Left lung (tissue), 10 donors: Measurements from ENCODE around the gene ANK2. TPM values are rescaled to one million over a fixed set of nuclear protein-coding genes. Genes with fewer than 3 reads are reported as not detected.

Source experiments
- ATAC-seq: fragments of 200-7000 bp; cut with Tn5 transposase; one replicate; pipeline ENCODE4 v1.9.1; 2020; ENCODE audit warnings: moderate library complexity
- DNase-seq, 4 donors: peaks; one replicate each; pipeline ENCODE4 v3.0.0-alpha.2; 2013 to 2020
- H3K27ac ChIP-seq, 2 donors: fragments of 200-600 bp; sonication (generic) in 1 of 2; one replicate each; pipeline versions ENCODE4 v1.5.0 to v1.8.0; 2020 to 2021
- H3K27me3 ChIP-seq, 2 donors: fragments of 200-600 bp; sonication (generic) in 1 of 2; one replicate each; pipeline versions ENCODE4 v1.5.0 to v1.8.0; 2020 to 2021
- H3K36me3 ChIP-seq, 2 donors: fragments of 200-600 bp; sonication (generic) in 1 of 2; one replicate each; pipeline versions ENCODE4 v1.5.0 to v1.8.0; 2020 to 2021
- H3K4me1 ChIP-seq, 2 donors: fragments of 200-600 bp; one replicate each; pipeline ENCODE4 v1.8.0; 2021
- H3K4me3 ChIP-seq, 2 donors: fragments of 200-600 bp; sonication (generic) in 1 of 2; one replicate each; pipeline versions ENCODE4 v1.5.0 to v1.8.0; 2020 to 2021; ENCODE audit warnings: mild to moderate bottlenecking in 1 of 2
- H3K9me3 ChIP-seq, 2 donors: fragments of 200-600 bp; sonication (generic) in 1 of 2; one replicate each; pipeline versions ENCODE4 v1.5.0 to v1.8.0; 2020 to 2021
- intact Hi-C, 2 donors: fragments of 100-400 bp; cut with DNase I; formaldehyde crosslinking; loops; one replicate each; pipeline versions ENCODE4 v1.11.2 to v1.14.2; 2022
- polyA plus RNA-seq, 6 donors: library from polyadenylated mRNA; unstranded; fragments of 120-200 nt; gene quantifications; one replicate each; pipeline ENCODE4 v1.2.1, GENCODE V29; 2013; ENCODE audit not compliant: insufficient read length in 6 of 6
- total RNA-seq, 2 donors: library from RNA; stranded (reverse); fragmentation: NEBNext Ultra II Directional; extraction: Animal tissue kit (Norgen Biotek cat#: 25700); gene quantifications; one replicate each; pipeline ENCODE4 v1.2.1, GENCODE V29; 2021
- TF ChIP-seq, protein P1 (sequence below), 2 donors: fragments of 200-600 bp; sonication (generic) in 1 of 2; IDR thresholded peaks; one replicate each; pipeline versions ENCODE4 v1.5.0 to v1.8.0; 2021; ENCODE audit warnings: antibody characterized with exemption in 2 of 2
- donor health status: DM: no; HTN: yes; CAD: no.
- donor health status: DM: no; HTN: no; CAD: no.

Gene ANK2
- total and polyA plus RNA-seq, 8 donors = 18.2 to 33.2 (median 28.8) TPM

DNA sequence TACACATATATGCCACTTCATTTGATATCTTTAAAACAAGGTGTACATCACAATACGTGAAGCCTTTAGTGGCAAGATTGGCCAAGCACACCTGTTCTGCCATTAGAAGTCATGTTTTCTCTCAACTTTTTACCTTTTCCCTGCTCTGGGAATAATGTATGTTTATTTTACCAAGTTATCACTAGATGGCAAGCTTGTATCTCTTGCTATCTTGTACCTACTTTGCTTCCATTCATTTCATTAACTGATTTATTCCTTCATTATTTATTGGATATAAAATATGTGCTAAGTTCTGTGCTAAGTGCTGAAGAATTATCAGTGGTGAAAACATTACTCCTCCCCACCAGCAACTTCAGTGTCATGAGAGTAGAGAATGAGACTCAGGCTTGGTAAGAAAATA lies 245.5 kb downstream of the ANK2 start:
- Histone ChIP-seq H3K27ac (peak overlapping the region in 1 of 2 donors; percentile 79), H3K4me3 (no peak overlapping the region), H3K4me1 (peaks cover 0 to 4% of the 10 kb centered on the region in 2 donors), H3K9me3 (no peaks in the 10 kb centered on the region), H3K27me3 (no peaks in the 10 kb centered on the region), H3K36me3 (no peaks in the 10 kb centered on the region)
- TF ChIP-seq, protein P1, sequence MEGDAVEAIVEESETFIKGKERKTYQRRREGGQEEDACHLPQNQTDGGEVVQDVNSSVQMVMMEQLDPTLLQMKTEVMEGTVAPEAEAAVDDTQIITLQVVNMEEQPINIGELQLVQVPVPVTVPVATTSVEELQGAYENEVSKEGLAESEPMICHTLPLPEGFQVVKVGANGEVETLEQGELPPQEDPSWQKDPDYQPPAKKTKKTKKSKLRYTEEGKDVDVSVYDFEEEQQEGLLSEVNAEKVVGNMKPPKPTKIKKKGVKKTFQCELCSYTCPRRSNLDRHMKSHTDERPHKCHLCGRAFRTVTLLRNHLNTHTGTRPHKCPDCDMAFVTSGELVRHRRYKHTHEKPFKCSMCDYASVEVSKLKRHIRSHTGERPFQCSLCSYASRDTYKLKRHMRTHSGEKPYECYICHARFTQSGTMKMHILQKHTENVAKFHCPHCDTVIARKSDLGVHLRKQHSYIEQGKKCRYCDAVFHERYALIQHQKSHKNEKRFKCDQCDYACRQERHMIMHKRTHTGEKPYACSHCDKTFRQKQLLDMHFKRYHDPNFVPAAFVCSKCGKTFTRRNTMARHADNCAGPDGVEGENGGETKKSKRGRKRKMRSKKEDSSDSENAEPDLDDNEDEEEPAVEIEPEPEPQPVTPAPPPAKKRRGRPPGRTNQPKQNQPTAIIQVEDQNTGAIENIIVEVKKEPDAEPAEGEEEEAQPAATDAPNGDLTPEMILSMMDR (IDR thresholded peaks at IDR 0.05) = no peak
- intact Hi-C loops = no loop called here
- no peak for ATAC-seq
- no peak for DNase-seq

DNA sequence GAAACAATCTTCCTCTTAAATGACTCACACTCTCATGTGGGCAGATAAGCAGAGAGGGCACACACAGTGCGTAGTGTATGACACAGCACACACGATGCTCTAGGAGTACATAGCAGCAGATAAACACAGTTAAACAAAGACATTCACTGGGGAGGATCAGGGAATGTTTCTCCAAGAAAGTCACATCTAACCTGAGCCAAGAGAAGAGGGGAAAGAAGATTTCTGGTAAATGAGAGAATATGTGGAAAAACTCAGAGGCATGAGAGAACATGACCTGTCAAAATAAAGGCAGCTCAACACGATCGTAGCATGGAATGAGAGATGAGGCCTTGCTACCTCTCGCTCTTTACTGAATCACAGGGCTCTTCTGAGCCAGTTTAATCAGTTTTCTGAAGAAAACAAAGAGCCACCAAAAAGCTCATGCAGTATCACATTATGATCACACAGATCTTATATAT lies 251.0 kb downstream of the ANK2 start:
- no peaks in the 10 kb centered on the region for H3K36me3 ChIP-seq
- ATAC-seq (peak; percentile 97), DNase-seq (no peak)
- H3K27ac ChIP-seq = peak overlapping the region in 1 of 2 donors; percentile 65
- no peak overlapping the region for H3K4me3 ChIP-seq
- H3K27me3 ChIP-seq = no peaks in the 10 kb centered on the region
- no peaks in the 10 kb centered on the region for H3K4me1 ChIP-seq
- no peaks in the 10 kb centered on the region for H3K9me3 ChIP-seq
- TF ChIP-seq, protein P1 (IDR thresholded peaks at IDR 0.05) = no peak
- intact Hi-C loops = no loop called here

- no peak for DNase-seq
- Histone ChIP-seq H3K9me3 (no peaks in the 10 kb centered on the region), H3K4me1 (no peaks in the 10 kb centered on the region), H3K4me3 (no peak overlapping the region), H3K36me3 (no peaks in the 10 kb centered on the region), H3K27ac (no peak overlapping the region), H3K27me3 (no peaks in the 10 kb centered on the region)
- TF ChIP-seq, protein P1 (IDR thresholded peaks at IDR 0.05) = no peak
- ATAC-seq = no peak
- intact Hi-C loops = no loop called here
These were observed 252.6 kb downstream of the ANK2 start for GRCh38 chr4:113302051-113302450.

- Histone ChIP-seq H3K27me3 (no peaks in the 10 kb centered on the region), H3K9me3 (no peaks in the 10 kb centered on the region), H3K4me1 (no peaks in the 10 kb centered on the region), H3K27ac (no peak overlapping the region), H3K36me3 (no peaks in the 10 kb centered on the region), H3K4me3 (no peak overlapping the region)
- TF ChIP-seq, protein P1 (IDR thresholded peaks at IDR 0.05) = no peak
- no peak for ATAC-seq
- no peak for DNase-seq
- intact Hi-C loops = no loop called here
These were observed 253.9 kb downstream of the ANK2 start for GRCh38 chr4:113303315-113303714.

DNA sequence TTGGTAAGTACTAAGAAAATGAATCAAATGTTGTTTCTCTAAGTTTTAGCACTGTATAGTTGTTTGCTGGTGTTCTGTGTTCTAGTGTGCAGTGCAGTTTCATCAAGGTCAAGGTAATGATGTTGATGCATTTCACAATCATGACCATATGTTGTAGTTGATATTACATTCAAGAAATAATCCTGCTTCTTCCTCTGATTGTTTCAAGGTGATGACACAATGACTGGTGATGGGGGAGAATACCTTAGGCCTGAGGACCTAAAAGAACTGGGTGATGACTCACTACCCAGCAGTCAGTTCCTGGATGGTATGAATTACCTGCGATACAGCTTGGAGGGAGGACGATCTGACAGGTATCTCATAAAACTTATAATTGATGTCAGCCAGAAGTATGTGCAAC lies 261.6 kb downstream of the ANK2 start:
- H3K27me3 ChIP-seq = no peaks in the 10 kb centered on the region
- DNase-seq (no peak), ATAC-seq (no peak)
- intact Hi-C loops = no loop called here
- H3K4me1 ChIP-seq = no peaks in the 10 kb centered on the region
- no peak overlapping the region for H3K27ac ChIP-seq
- no peaks in the 10 kb centered on the region for H3K9me3 ChIP-seq
- TF ChIP-seq, protein P1 (IDR thresholded peaks at IDR 0.05) = no peak
- no peak overlapping the region for H3K4me3 ChIP-seq
- H3K36me3 ChIP-seq = no peaks in the 10 kb centered on the region
